Measurements from ENCODE around the gene MIS18A.

The MIS18A gene

DNA sequence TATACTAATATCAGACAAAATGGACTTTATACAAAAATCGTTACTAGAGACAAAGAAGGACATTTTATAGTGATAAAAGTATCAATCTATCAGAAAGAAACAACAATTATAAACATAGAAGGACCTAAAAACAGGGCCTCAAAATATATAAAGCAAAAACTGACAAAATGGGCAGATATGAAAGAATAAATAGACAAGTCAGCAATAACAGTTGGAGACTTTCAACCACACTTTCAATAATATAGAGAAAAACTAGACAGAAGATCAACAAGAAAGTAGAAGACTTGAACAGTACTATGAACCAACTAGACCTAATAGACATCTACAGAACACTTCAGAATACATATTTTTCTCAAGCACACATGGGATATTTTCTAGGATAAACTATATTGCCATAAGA lies 52.4 kb downstream of the MIS18A start:
- no peak overlapping the region for H3K4me3 ChIP-seq (ENCODE audit: low read length)
- H3K9ac ChIP-seq (ENCODE audit: low read length), result no peak overlapping the region
- no peaks in the 10 kb centered on the region for H3K9me3 ChIP-seq (replicated peaks; ENCODE audit: insufficient read depth, low read length)
- no peak overlapping the region for H3K4me2 ChIP-seq (ENCODE audit: low read depth, low read length)
- DNase-seq, result no peak
- H2AFZ ChIP-seq (ENCODE audit: low read length), result no peak overlapping the region
- H3K4me1 ChIP-seq (ENCODE audit: low read length), result no peaks in the 10 kb centered on the region
- no peaks in the 10 kb centered on the region for H4K20me1 ChIP-seq (ENCODE audit: insufficient read depth, low read length)
- H3K36me3 ChIP-seq (replicated peaks; ENCODE audit: insufficient read depth, low read length), result no peaks in the 10 kb centered on the region
- H3K27me3 ChIP-seq (replicated peaks; ENCODE audit: insufficient read depth, low read length), result no peaks in the 10 kb centered on the region
- TF ChIP-seq EZH2 (optimal IDR thresholded peaks at IDR 0.05; ENCODE audit: low read depth, low read length), result no peak
- no peak for TF ChIP-seq EZH2phosphoT487 (IDR thresholded peaks at IDR 0.05; ENCODE audit: low read length)
- TF ChIP-seq, protein P1, sequence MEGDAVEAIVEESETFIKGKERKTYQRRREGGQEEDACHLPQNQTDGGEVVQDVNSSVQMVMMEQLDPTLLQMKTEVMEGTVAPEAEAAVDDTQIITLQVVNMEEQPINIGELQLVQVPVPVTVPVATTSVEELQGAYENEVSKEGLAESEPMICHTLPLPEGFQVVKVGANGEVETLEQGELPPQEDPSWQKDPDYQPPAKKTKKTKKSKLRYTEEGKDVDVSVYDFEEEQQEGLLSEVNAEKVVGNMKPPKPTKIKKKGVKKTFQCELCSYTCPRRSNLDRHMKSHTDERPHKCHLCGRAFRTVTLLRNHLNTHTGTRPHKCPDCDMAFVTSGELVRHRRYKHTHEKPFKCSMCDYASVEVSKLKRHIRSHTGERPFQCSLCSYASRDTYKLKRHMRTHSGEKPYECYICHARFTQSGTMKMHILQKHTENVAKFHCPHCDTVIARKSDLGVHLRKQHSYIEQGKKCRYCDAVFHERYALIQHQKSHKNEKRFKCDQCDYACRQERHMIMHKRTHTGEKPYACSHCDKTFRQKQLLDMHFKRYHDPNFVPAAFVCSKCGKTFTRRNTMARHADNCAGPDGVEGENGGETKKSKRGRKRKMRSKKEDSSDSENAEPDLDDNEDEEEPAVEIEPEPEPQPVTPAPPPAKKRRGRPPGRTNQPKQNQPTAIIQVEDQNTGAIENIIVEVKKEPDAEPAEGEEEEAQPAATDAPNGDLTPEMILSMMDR (IDR thresholded peaks at IDR 0.05; ENCODE audit: low read length), result no peak
- H3K79me2 ChIP-seq (ENCODE audit: low read length), result no peaks in the 10 kb centered on the region
- H3K27ac ChIP-seq (ENCODE audit: low read length), result no peak overlapping the region
- H3K9me2 ChIP-seq (replicated peaks; ENCODE audit: insufficient read depth, low read length), result no peaks in the 10 kb centered on the region
- H3F3A ChIP-seq (ENCODE audit: insufficient read depth, low read length), result no peaks in the 10 kb centered on the region

Data from MM.1S (cell line).